Left forelimb (tissue), 1 donor: Measurements from ENCODE around the gene PCOLCE2.

Source experiments
- DNase-seq: peaks from one replicate; pipeline ENCODE4 v3.0.0-alpha.2; 2018; ENCODE audit warnings: low spot score

Gene PCOLCE2

GRCh38 chr3:142808103-142808917 is 80.6 kb downstream of the PCOLCE2 start:
- no peak for DNase-seq

- DNase-seq, result no peak
Measured at GRCh38 chr3:142802891-142803290, 86.0 kb downstream of the PCOLCE2 start.

- no peak for DNase-seq
Measured at GRCh38 chr3:142801746-142802145, 87.1 kb downstream of the PCOLCE2 start.

GRCh38 chr3:142796823-142797222 is 92.1 kb downstream of the PCOLCE2 start:
- no peak for DNase-seq

- no peak for DNase-seq
Measured at GRCh38 chr3:142795332-142795731, 93.6 kb downstream of the PCOLCE2 start.

GRCh38 chr3:142794508-142794907 is 94.4 kb downstream of the PCOLCE2 start:
- no peak for DNase-seq

GRCh38 chr3:142787719-142788118 is 101.2 kb downstream of the PCOLCE2 start:
- DNase-seq, result no peak

GRCh38 chr3:142785996-142786395 is 102.9 kb downstream of the PCOLCE2 start:
- no peak for DNase-seq

- no peak for DNase-seq
Measured at GRCh38 chr3:142784228-142784627, 104.7 kb downstream of the PCOLCE2 start.

GRCh38 chr3:142782616-142783015 is 106.3 kb downstream of the PCOLCE2 start:
- DNase-seq, result no peak

GRCh38 chr3:142779591-142779990 is 109.3 kb downstream of the PCOLCE2 start:
- no peak for DNase-seq

- no peak for DNase-seq
Measured at GRCh38 chr3:142778541-142778940, 110.3 kb downstream of the PCOLCE2 start.

- DNase-seq, result no peak
Measured at GRCh38 chr3:142777927-142778326, 111.0 kb downstream of the PCOLCE2 start.

GRCh38 chr3:142768338-142768737 is 120.5 kb downstream of the PCOLCE2 start:
- DNase-seq, result no peak
